GM12878 (cell line): ENCODE data around the gene CRIM1. TPM values are rescaled to one million over a fixed set of nuclear protein-coding genes. Genes with fewer than 3 reads are reported as not detected.

Experiments used
- ATAC-seq: fragments of 200-7000 bp; cut with Tn5 transposase; 3 replicates; pipeline ENCODE4 v1.9.1; 2020; ENCODE audit warnings: mild to moderate bottlenecking, moderate library complexity
- BruUV-seq: library from RNA; stranded (reverse); fragments of 400-500 nt; replicated peaks from 2 replicates; lab custom pipeline; 2021; lab: Mats Ljungman, UMichigan
- CTCF ChIA-PET: fragments of 300-600 bp; sonication (Branson Sonifier 250); formaldehyde crosslinking; extraction: SDS; loops from one replicate; lab custom pipeline; 2021; ENCODE audit warnings: inconsistent platforms; lab: Yijun Ruan, JAX
- POLR2A ChIA-PET: fragments of 350-600 bp; formaldehyde crosslinking; extraction: SDS; loops from one replicate; lab custom pipeline; 2021; ENCODE audit warnings: inconsistent platforms; lab: Charles Lee
- RAD21 ChIA-PET: fragments of 300-600 bp; sonication (Branson Sonifier 250); formaldehyde crosslinking; loops from one replicate; lab custom pipeline; 2023; ENCODE audit warnings: antibody characterized with exemption; ENCODE audit not compliant: unreplicated experiment; lab: Charles Lee
- SMC1A ChIA-PET: fragments of 300-600 bp; sonication (Branson Sonifier 250); formaldehyde crosslinking; loops from one replicate; lab custom pipeline; 2023; ENCODE audit not compliant: unreplicated experiment, uncharacterized antibody; lab: Charles Lee
- DNase-seq: peaks from one replicate; pipeline ENCODE4 v3.0.0-alpha.2; 2011; ENCODE audit warnings: low read depth, low spot score
- FAIRE-seq: peaks from 3 replicates; lab custom pipeline; 2011; peaks lifted over from hg19 to GRCh38; lab: Jason Lieb, UNC
- H2AFZ ChIP-seq: 2 replicates; pipeline ENCODE4 v1.6.0; 2011; ENCODE audit warnings: low read depth, low read length, control low read depth; ENCODE audit not compliant: control insufficient read depth
- H3K27ac ChIP-seq: 2 replicates; pipeline ENCODE4 v1.5.1; 2011; ENCODE audit warnings: control low read depth; ENCODE audit not compliant: control insufficient read depth, insufficient read depth
- H3K27me3 ChIP-seq, 2 experiments: replicated peaks in 1 of 2; 2 replicates each; pipeline versions ENCODE4 v1.6.0 to v1.6.1; 2011; ENCODE audit warnings: low read length in 1 of 2; ENCODE audit not compliant: control insufficient read depth in 2 of 2, insufficient read depth in 2 of 2
- H3K36me3 ChIP-seq, 2 experiments: 2 replicates each; pipeline ENCODE4 v1.5.1; 2011; ENCODE audit warnings: low read length in 1 of 2; ENCODE audit not compliant: control insufficient read depth in 2 of 2, insufficient read depth in 2 of 2
- H3K4me1 ChIP-seq: 2 replicates; pipeline ENCODE4 v1.6.1; 2011; ENCODE audit warnings: mild to moderate bottlenecking, low read length, moderate library complexity, mixed read lengths; ENCODE audit not compliant: control insufficient read depth, insufficient read depth
- H3K4me2 ChIP-seq: 2 replicates; pipeline ENCODE4 v1.6.0; 2011; ENCODE audit warnings: control low read depth; ENCODE audit not compliant: control insufficient read depth, insufficient read depth
- H3K4me3 ChIP-seq: fragments of 200-600 bp; sonication (generic); 2 replicates; pipeline ENCODE4 v1.5.1; 2016
- H3K79me2 ChIP-seq: 2 replicates; pipeline ENCODE4 v1.6.0; 2011; ENCODE audit warnings: low read length; ENCODE audit not compliant: control insufficient read depth, insufficient read depth
- H3K9ac ChIP-seq: 2 replicates; pipeline ENCODE4 v1.8.0; 2011; ENCODE audit warnings: low read length, control low read depth, mixed read lengths; ENCODE audit not compliant: control insufficient read depth, insufficient read depth
- H3K9me3 ChIP-seq: replicated peaks from 3 replicates; pipeline ENCODE4 v1.5.1; 2011; ENCODE audit warnings: mild to moderate bottlenecking, low read length; ENCODE audit not compliant: control insufficient read depth, insufficient read depth
- H4K20me1 ChIP-seq: 2 replicates; pipeline ENCODE4 v1.6.0; 2011; ENCODE audit not compliant: control insufficient read depth, insufficient read depth
- CREB1 ChIP-seq: IDR thresholded peaks from 2 replicates; pipeline ENCODE4 v1.6.1; 2012; ENCODE audit warnings: low read depth, mild to moderate bottlenecking, inconsistent platforms
- CTCF ChIP-seq, 3 experiments: IDR thresholded peaks in 2 of 3; conservative IDR thresholded peaks in 1 of 3; 2 replicates each; pipeline ENCODE4 v1.5.1; 2011; ENCODE audit warnings: low read depth in 3 of 3, low read length in 3 of 3, mild to moderate bottlenecking in 3 of 3, control low read depth in 2 of 3, moderate library complexity in 2 of 3, inconsistent platforms in 1 of 3, mixed read lengths in 1 of 3; ENCODE audit not compliant: control insufficient read depth in 2 of 3, insufficient read depth in 1 of 3; ENCODE audit errors: extremely low read depth in 1 of 3
- E4F1 ChIP-seq: fragments of 450-650 bp; IDR thresholded peaks from 2 replicates; pipeline ENCODE4 v1.6.1; 2018; ENCODE audit warnings: borderline replicate concordance, mild to moderate bottlenecking; ENCODE audit not compliant: partially characterized antibody
- ELK1 ChIP-seq: IDR thresholded peaks from 2 replicates; pipeline ENCODE4 v1.6.1; 2012; ENCODE audit warnings: low read depth, low read length, improper control_type of control experiment
- MLLT1 ChIP-seq: fragments of 450-650 bp; IDR thresholded peaks from 2 replicates; pipeline ENCODE4 v1.6.1; 2016; ENCODE audit warnings: mild to moderate bottlenecking
- RELB ChIP-seq: fragments of 450-650 bp; IDR thresholded peaks from 2 replicates; pipeline ENCODE4 v1.6.1; 2017; ENCODE audit warnings: low read depth, mild to moderate bottlenecking, moderate library complexity
- SUZ12 ChIP-seq: fragments of 200-600 bp; sonication (generic); IDR thresholded peaks from one replicate; pipeline ENCODE4 v1.6.1; 2018; ENCODE audit warnings: antibody characterized with exemption, mild to moderate bottlenecking; ENCODE audit not compliant: unreplicated experiment
- TARDBP ChIP-seq: IDR thresholded peaks from 2 replicates; pipeline ENCODE4 v1.6.1; 2016; ENCODE audit warnings: borderline replicate concordance
- TBL1XR1 ChIP-seq: IDR thresholded peaks from 2 replicates; pipeline ENCODE4 v1.6.1; 2012; ENCODE audit warnings: low read depth, low read length, improper control_type of control experiment
- USF1 ChIP-seq: IDR thresholded peaks from 2 replicates; pipeline ENCODE4 v1.6.1; 2011; ENCODE audit warnings: borderline replicate concordance, low read depth, mild to moderate bottlenecking, moderate library complexity, mixed read lengths, low read length; ENCODE audit not compliant: insufficient read depth; ENCODE audit errors: extremely low read length
- ZNF24 ChIP-seq: fragments of 450-650 bp; IDR thresholded peaks from 2 replicates; pipeline ENCODE4 v1.6.1; 2017; ENCODE audit warnings: antibody characterized with exemption, mild to moderate bottlenecking
- ZNF622 ChIP-seq: fragments of 450-650 bp; IDR thresholded peaks from 2 replicates; pipeline ENCODE4 v1.6.1; 2017; ENCODE audit warnings: mild to moderate bottlenecking, inconsistent platforms
- WGBS: methylation state at CpG from one replicate; pipeline ENCODE4 v1.1.6; 2016; ENCODE audit warnings: low lambda C conversion rate; ENCODE audit not compliant: insufficient replicate concordance, insufficient coverage; ENCODE audit errors: missing lambda C conversion rate; 5-methylcytosine and 5-hydroxymethylcytosine counted together
- in situ Hi-C: fragments of 300-500 bp; cut with MboI; formaldehyde crosslinking; loops from 9 replicates; pipeline ENCODE4 v1.14.3; 2018; ENCODE audit warnings: mixed read lengths
- intact Hi-C: fragments of 100-400 bp; cut with micrococcal nuclease; formaldehyde crosslinking; loops from one replicate; pipeline ENCODE4 v1.14.2; 2022; ENCODE audit not compliant: unreplicated experiment
- polyA plus RNA-seq, 11 experiments: library from polyadenylated mRNA; depleted of rRNA in 4 of 11; unstranded in 6 of 11; stranded (reverse) in 5 of 11; fragments of >200 nt; fragmentation: Nextera tagmentation in 4 of 11; fragmentation: Illumina TruSeq in 1 of 11; extraction: Ambion mirVana in 4 of 11; extraction: Trizol in 1 of 11; gene quantifications; 1 replicate in 1 of 11; 2 replicates in 10 of 11; pipeline versions ENCODE4 v1.2.1 to v1.2.3, GENCODE V29; 2011 to 2016; ENCODE audit warnings: inconsistent platforms in 2 of 11, missing spikeins in 2 of 11, low read depth in 1 of 11
- total RNA-seq, 4 experiments: library from RNA; depleted of rRNA in 3 of 4; stranded (reverse); fragments of >200 nt in 3 of 4; fragmentation: Illumina TruSeq in 1 of 4; extraction: Trizol in 1 of 4; gene quantifications; 2 replicates each; pipeline versions ENCODE4 v1.2.1 to v1.2.3, GENCODE V29; 2013 to 2021

Gene CRIM1
- total and polyA plus RNA-seq, 10 of the 15 experiments (the other 5 are each of a cell fraction or from before 2014, with no cell fraction given) = 0.42 to 7.4 (median 3.1) TPM

- no peaks in the 10 kb centered on the region for H3K79me2 ChIP-seq
- H4K20me1 ChIP-seq = no peaks in the 10 kb centered on the region
- intact Hi-C loops = no loop called here
- no peaks in the 10 kb centered on the region for H3K4me1 ChIP-seq
- no peak overlapping the region for H2AFZ ChIP-seq
- no peak overlapping the region for H3K9ac ChIP-seq
- no peaks in the 10 kb centered on the region for H3K9me3 ChIP-seq
- H3K27ac ChIP-seq = no peak overlapping the region
- DNase-seq = no peak
- no peak for FAIRE-seq
- in situ Hi-C loops = no loop called here
- no peaks in the 10 kb centered on the region for H3K27me3 ChIP-seq
- no TSS peak for BruUV-seq
- H3K4me2 ChIP-seq = no peak overlapping the region
- CTCF ChIA-PET = interaction anchor here (2.6 kb wide), 1 partner anchor 10 kb away, joined by 7 read pairs; no protein-coding TSS in a partner anchor
- RAD21 ChIA-PET = no interaction called here
- SMC1A ChIA-PET = interaction anchor here (1.5 kb wide), 1 partner anchor 10 kb away, joined by 4 read pairs; no protein-coding TSS in a partner anchor
- peaks cover 0 to 12% of the 10 kb centered on the region in 2 experiments; a peak in 3 of 4 replicates for H3K36me3 ChIP-seq
- no peak overlapping the region for H3K4me3 ChIP-seq
- WGBS = 33% methylated on average over 4 of the region's 4 CpGs
- POLR2A ChIA-PET = interaction anchor here (1.2 kb wide), 1 partner anchor 84 kb away, joined by 3 read pairs; no protein-coding TSS in a partner anchor
- ATAC-seq = no peak
- TF ChIP-seq ELK1 (no peak), RELB (no peak), ZNF622 (no peak), USF1 (no peak), SUZ12 (no peak), CREB1 (no peak), TBL1XR1 (no peak), TARDBP (no peak), MLLT1 (no peak), ZNF24 (no peak), E4F1 (no peak), CTCF (IDR thresholded peaks at IDR 0.05 in 2 of 3, conservative IDR thresholded peaks at IDR 0.05 in 1 of 3; ENCODE audit: control insufficient read depth in 2 of 3, extremely low read depth in 1 of 3, insufficient read depth in 1 of 3, low read depth in 3 of 3, low read length in 3 of 3) (no peak)
- TF ChIP-seq, all 136 proteins: peak for 0
Measured at GRCh38 chr2:36553683-36554082, 198.1 kb downstream of the CRIM1 start.
